ENCODE data around the gene ERFL.
"Not testable (repeated sequence)": the region's sequence is repeated elsewhere in the genome, so short reads cannot be mapped to it uniquely, and the experiment has no call there.

The ERFL gene

GRCh38 chr19:41926763-41927496 lies 1.3 kb downstream of the ERFL start:
- no peak for DNase-seq (ENCODE audit: low read depth in 2 of 2)

- no peak for DNase-seq (ENCODE audit: low read depth in 2 of 2)
Observed at GRCh38 chr19:41926028-41926762, 2.1 kb downstream of the ERFL start.

GRCh38 chr19:41925208-41926003 lies 2.8 kb downstream of the ERFL start:
- DNase-seq (ENCODE audit: low read depth in 2 of 2) = no peak

GRCh38 chr19:41924151-41925145 lies 3.8 kb downstream of the ERFL start:
- no peak for DNase-seq (ENCODE audit: low read depth in 2 of 2)

GRCh38 chr19:41923045-41923788 lies 5.0 kb downstream of the ERFL start:
- DNase-seq (ENCODE audit: low read depth in 2 of 2) = no peak

- no peak for DNase-seq (ENCODE audit: low read depth in 2 of 2)
Observed at GRCh38 chr19:41922585-41922984, 5.7 kb downstream of the ERFL start.

- no peak for DNase-seq (ENCODE audit: low read depth in 2 of 2)
Observed at GRCh38 chr19:41921577-41922576, 6.4 kb downstream of the ERFL start.

GRCh38 chr19:41920882-41921576 lies 7.2 kb downstream of the ERFL start:
- no peak for DNase-seq (ENCODE audit: low read depth in 2 of 2)

GRCh38 chr19:41919948-41920712 lies 8.1 kb downstream of the ERFL start:
- DNase-seq (ENCODE audit: low read depth in 2 of 2) = no peak

GRCh38 chr19:41918653-41919244 lies 9.5 kb downstream of the ERFL start:
- no peak for DNase-seq (ENCODE audit: low read depth in 2 of 2)

GRCh38 chr19:41918095-41918494 lies 10.2 kb downstream of the ERFL start:
- no peak for DNase-seq (ENCODE audit: low read depth in 2 of 2)

GRCh38 chr19:41917676-41918075 lies 10.6 kb downstream of the ERFL start:
- no peak for DNase-seq (ENCODE audit: low read depth in 2 of 2)

GRCh38 chr19:41915776-41916414 lies 12.4 kb downstream of the ERFL start:
- no peak for DNase-seq (ENCODE audit: low read depth in 2 of 2)

GRCh38 chr19:41915021-41915775 lies 13.1 kb downstream of the ERFL start:
- no peak for DNase-seq (ENCODE audit: low read depth in 2 of 2)

- not testable (repeated sequence) for DNase-seq (ENCODE audit: low read depth in 2 of 2)
Observed at GRCh38 chr19:41914424-41914834, 13.8 kb downstream of the ERFL start.

Measured in stimulated activated CD4-positive, alpha-beta T cell treated with anti-CD3 and anti-CD28 coated beads, Interleukin-15, amount 100 ng/mL, for 48 hours (primary cell).